Activated CD8-positive, alpha-beta memory T cell treated with anti-CD3 and anti-CD28 coated beads for 36 hours (primary cell): ENCODE data around the gene PON1. TPM values are rescaled to one million over a fixed set of nuclear protein-coding genes. Genes with fewer than 3 reads are reported as not detected.

Experiments used
- CTCF ChIA-PET: fragments of 350-600 bp; sonication (Branson Sonifier 250); formaldehyde crosslinking; loops from one replicate; lab custom pipeline; 2021; ENCODE audit warnings: antibody characterized with exemption; lab: Charles Lee
- POLR2A ChIA-PET: fragments of 350-600 bp; sonication (Branson Sonifier 250); formaldehyde crosslinking; loops from one replicate; lab custom pipeline; 2021; ENCODE audit warnings: antibody characterized with exemption; lab: Charles Lee
- total RNA-seq, 2 experiments: library from RNA; stranded (reverse); gene quantifications; one replicate each; pipeline ENCODE4 v1.2.3, GENCODE V29; 2021

PON1 gene
- total RNA-seq, 2 experiments from 2014 or later = not detected

GRCh38 chr7:95264363-95264891 is 59.9 kb downstream of the PON1 start:
- CTCF ChIA-PET = no interaction called here
- POLR2A ChIA-PET = no interaction called here

GRCh38 chr7:95263785-95264362 is 60.5 kb downstream of the PON1 start:
- POLR2A ChIA-PET = no interaction called here
- CTCF ChIA-PET = no interaction called here

GRCh38 chr7:95262875-95263274 is 61.5 kb downstream of the PON1 start:
- CTCF ChIA-PET = no interaction called here
- POLR2A ChIA-PET = no interaction called here

- ChIA-PET CTCF (no interaction called here), POLR2A (no interaction called here)
Measured at GRCh38 chr7:95261895-95262415, 62.4 kb downstream of the PON1 start.

GRCh38 chr7:95255691-95256090 is 68.6 kb downstream of the PON1 start:
- CTCF ChIA-PET = no interaction called here

GRCh38 chr7:95253986-95254385 is 70.3 kb downstream of the PON1 start:
- POLR2A ChIA-PET = no interaction called here
- CTCF ChIA-PET = no interaction called here

More at GRCh38 chr7:95255691-95256090, 68.6 kb downstream of the PON1 start:
- POLR2A ChIA-PET = no interaction called here

- POLR2A ChIA-PET = no interaction called here
Measured at GRCh38 chr7:95251966-95252365, 72.4 kb downstream of the PON1 start.

GRCh38 chr7:95250571-95250970 is 73.8 kb downstream of the PON1 start:
- CTCF ChIA-PET = no interaction called here
- POLR2A ChIA-PET = no interaction called here

More at GRCh38 chr7:95251966-95252365, 72.4 kb downstream of the PON1 start:
- CTCF ChIA-PET = interaction anchor here (0.6 kb wide), 1 partner anchor 9 kb away, joined by 3 read pairs; no protein-coding TSS in a partner anchor

Other genes with a start within 250 kb of the PON1 start
- not detected for gene PON3, start 71.8 kb upstream of the PON1 start, total RNA-seq
- gene PON2, start 110.5 kb upstream of the PON1 start, total RNA-seq = 1 to 10 TPM; 6.3 to 6.9 TPM
- not detected for gene ASB4, start 161.4 kb upstream of the PON1 start, total RNA-seq